GM12801 (cell line): ENCODE results near the gene CAPN5.

ENCODE experiments used
- TF ChIP-seq, protein P1 (sequence below): IDR thresholded peaks from one replicate; pipeline ENCODE4 v1.5.1; 2011; ENCODE audit warnings: control low read depth; ENCODE audit not compliant: insufficient read length; ENCODE audit errors: extremely low read depth

The CAPN5 gene

DNA sequence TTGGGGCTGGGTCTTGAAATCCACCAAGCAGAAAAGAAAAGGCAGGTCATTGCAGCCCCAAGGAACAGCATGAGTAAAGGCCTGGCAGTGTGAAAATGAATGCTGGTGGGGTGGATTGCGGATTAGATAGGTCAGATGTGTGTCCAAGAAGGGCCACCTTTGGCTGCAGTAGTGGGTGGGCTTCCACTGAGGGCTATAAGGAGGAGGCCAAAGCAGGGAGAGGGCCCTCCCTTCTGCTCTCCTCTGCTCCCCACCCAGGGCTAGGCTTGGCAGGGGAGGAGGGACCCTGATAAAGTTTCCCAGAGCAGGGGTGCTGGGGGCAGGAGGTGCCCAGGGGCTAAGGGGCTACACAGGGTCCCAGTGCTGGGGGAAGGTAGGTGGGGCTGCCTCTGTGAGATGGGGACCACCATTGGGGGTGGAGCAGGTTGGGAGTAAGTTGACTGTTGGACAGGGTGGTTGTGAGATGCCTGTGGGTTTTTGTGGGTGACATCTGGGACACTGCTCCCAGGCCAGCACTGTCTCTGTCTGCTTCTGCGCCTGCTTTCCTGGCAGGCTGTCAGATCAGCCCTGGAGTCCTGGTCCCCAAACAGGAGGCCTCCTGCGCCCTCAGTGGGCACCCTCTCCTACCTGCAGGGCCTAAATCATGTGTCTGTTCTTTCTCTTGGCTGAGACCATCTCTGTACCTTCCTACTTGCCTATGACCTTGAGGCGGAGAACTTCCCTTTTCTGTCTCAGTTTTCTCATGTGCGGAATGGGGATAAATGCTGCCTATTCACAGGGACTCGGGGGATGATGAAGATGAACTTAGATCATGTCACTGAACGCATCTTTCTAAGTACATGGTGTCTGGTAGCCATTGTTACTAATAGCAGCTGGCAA is 1.9 kb downstream of the CAPN5 start:
- TF ChIP-seq, protein P1, sequence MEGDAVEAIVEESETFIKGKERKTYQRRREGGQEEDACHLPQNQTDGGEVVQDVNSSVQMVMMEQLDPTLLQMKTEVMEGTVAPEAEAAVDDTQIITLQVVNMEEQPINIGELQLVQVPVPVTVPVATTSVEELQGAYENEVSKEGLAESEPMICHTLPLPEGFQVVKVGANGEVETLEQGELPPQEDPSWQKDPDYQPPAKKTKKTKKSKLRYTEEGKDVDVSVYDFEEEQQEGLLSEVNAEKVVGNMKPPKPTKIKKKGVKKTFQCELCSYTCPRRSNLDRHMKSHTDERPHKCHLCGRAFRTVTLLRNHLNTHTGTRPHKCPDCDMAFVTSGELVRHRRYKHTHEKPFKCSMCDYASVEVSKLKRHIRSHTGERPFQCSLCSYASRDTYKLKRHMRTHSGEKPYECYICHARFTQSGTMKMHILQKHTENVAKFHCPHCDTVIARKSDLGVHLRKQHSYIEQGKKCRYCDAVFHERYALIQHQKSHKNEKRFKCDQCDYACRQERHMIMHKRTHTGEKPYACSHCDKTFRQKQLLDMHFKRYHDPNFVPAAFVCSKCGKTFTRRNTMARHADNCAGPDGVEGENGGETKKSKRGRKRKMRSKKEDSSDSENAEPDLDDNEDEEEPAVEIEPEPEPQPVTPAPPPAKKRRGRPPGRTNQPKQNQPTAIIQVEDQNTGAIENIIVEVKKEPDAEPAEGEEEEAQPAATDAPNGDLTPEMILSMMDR, result no peak

DNA sequence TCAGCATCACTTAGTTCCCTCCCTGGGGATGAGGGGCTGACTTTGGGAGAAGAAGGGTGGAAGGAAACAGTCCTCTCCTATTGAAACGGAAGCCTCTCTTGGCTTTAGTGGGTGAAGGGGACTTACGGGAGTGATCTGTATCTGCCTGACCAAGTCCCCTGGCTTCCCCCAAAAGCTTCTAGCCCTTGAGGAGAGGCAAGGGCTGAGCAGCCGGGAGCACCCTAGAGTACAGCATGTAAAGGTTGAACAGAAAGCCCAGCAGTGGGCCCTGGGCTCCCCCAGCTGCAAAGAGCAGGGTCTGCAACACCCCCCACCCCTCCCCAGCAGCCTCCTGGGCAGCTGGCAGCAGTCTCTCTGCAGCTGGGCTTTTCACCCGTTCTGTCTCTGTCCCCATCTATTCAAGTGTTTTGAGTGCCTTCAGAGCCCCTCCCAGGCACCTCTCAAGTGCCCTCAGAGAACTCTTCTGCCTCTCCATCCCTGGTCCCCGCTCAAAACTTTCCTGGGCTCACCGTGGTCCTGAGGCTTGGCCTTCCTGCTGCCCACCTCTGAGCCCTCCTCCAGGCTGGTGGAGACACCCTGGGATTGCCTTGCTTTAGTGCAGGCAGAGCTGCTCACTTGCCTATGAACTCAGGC is 2.7 kb downstream of the CAPN5 start:
- TF ChIP-seq, protein P1, result no peak

DNA sequence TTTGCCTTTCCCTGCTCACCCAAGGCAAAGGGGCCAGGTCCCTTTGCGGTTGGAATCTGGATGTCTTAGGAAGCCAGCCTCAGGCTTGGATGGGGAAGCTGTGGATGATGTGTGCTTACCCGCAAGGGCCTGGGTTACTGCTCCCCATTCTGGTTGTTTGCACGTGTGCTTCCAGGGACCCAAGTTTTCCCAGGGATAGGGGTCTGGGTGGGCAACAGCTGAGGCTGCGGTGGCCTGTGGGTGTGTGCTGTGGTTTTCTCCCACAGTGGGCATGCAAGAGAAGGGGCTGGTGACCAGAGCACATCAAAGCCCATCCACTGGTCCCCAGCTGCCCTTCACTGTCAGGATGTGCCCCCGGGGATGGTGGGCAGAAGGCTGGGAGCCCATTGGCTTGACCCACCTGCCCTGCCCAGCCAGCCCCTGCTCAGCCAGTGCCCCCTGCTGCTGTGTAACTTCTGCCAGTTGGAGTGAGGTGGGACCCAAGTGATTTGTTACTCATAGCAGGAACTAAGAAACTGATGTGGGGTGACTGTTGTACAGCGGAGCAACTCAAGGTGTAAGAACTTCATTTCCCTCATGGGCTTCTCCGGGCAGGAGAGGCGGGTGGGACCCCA is 3.3 kb downstream of the CAPN5 start:
- TF ChIP-seq, protein P1, result no peak

DNA sequence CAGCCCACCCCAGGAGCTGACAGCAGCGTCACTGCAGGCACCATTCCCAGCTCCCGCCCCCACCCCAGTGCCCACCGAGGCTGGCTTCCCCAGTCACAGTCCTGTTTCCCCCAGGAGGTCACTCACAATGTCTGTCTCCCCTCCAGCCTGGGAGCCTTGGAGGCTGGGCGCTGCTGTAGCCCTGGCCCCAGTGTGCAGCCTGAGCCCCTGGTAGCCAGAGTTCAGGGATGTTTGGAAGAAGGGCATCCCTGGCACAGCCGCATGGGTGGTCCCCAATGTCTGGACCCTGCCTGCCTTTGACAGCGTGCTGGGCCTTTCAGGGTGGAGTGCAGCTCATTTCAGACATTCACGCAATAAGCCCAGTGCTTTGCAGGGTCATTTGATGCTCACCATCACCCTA is 4.3 kb downstream of the CAPN5 start:
- TF ChIP-seq, protein P1, result no peak

DNA sequence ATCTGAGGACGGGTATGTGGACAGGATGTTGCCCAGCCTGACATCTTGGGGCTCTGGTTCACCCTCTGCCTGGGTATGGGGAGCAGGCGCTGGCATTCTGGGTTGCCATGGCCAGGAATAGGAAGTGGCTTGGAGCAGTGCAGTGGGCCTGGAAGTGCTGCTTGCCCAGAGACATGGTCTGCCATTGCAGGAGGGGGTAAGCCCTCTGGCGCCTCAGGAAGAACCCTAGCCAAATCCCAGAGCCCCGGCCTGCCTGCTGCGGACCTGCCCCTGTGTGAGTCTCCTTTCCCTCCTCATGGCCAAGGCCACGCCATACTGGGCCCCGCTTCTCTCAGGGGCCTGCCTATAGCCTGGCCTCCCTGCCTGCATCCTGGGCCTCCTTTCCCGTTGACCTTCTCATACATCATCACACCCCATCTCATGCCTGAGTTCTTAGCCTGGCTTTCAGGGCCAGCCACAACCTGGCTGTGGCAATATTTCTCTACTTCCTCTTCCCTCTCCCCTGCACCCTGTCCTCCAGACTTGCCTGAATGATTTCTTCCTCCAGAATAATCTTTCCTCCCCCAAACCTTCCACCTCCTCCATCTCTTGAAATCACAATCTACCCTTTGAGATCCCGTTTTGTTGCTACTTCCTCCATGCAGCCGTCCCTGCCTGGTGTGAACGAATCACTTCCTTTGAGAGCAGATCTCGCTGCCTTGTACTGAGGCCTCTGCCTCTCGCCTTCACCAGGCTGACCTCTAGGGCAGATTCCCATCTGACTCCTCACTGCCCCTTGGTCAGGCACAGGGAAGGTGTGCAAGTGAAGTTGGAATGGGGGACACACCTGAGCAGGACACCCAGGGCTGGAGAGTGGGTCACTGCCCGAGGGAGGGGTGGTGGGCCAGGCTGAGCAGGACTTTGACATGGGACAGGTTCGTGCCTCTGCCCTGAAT is 5.2 kb downstream of the CAPN5 start:
- TF ChIP-seq, protein P1, result no peak

DNA sequence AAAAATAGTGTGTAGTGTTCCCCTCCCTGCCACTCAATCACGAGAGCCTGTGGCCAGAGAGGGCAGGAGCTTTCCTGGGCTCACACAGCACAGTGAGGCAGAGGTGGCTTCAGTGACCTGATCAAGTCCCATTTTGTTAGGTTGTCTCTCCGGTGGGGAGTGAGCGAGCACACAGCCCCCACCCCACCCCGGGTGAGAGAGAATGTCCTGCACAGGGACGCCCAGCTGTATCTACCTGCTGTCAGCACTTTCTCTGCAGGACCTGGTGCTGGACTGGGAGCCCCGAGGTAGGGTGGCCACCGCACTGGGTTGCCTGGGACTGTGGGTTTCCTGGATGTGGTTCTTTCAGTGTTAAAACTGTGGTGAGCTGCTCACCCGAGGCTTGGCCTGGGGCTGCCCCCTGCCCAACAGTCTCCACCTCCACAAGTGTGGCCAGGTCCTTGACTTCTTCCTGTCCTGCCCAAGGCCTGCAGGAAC is 6.1 kb downstream of the CAPN5 start:
- TF ChIP-seq, protein P1, result no peak
